OCI-LY3 (cell line): ENCODE measurements around the gene GRK1.

Experiments used
- CTCF ChIP-seq: fragments of 200-600, 300-600 bp; sonication (generic); IDR thresholded peaks from 2 replicates; pipeline ENCODE4 v1.5.1; 2014; ENCODE audit warnings: antibody characterized with exemption, low read length, low read depth
- EZH2phosphoT487 ChIP-seq: fragments of 200-600 bp; shearing (Covaris generic); IDR thresholded peaks from 2 replicates; pipeline ENCODE4 v1.6.1; 2018; ENCODE audit warnings: antibody characterized with exemption, mixed run types, low read depth

- TF ChIP-seq CTCF (no peak), EZH2phosphoT487 (no peak)
Observed at GRCh38 chr13:113618455-113618854, 48.6 kb upstream of the GRK1 start.
